OCI-LY1 (cell line): ENCODE results near the gene PRTN3.
A peak's percentile ranks its signal among the peaks of the same experiment; 100 is the strongest.

ENCODE experiments used
- H2AFZ ChIP-seq: fragments of 200-600 bp; sonication (generic), shearing (Covaris generic); 2 replicates; pipeline ENCODE4 v1.6.0; 2014; ENCODE audit warnings: antibody characterized with exemption, mild to moderate bottlenecking, low read length
- H3F3A ChIP-seq: fragments of 200-600 bp; sonication (generic), shearing (Covaris generic); 2 replicates; pipeline ENCODE4 v1.6.0; 2014; ENCODE audit warnings: mild to moderate bottlenecking, antibody characterized with exemption, low read length, moderate library complexity; ENCODE audit not compliant: insufficient read depth
- H3K27ac ChIP-seq: fragments of 200-600 bp; sonication (generic); 2 replicates; pipeline ENCODE4 v1.5.1; 2014; ENCODE audit warnings: low read length, mixed run types, mild to moderate bottlenecking, low read depth; ENCODE audit not compliant: poor library complexity, severe bottlenecking
- H3K27me3 ChIP-seq: fragments of 200-600 bp; sonication (generic); 2 replicates; pipeline ENCODE4 v1.6.0; 2014; ENCODE audit warnings: antibody characterized with exemption, mild to moderate bottlenecking, low read length, moderate library complexity; ENCODE audit not compliant: insufficient read depth
- H3K36me3 ChIP-seq: fragments of 200-600 bp; sonication (generic); 2 replicates; pipeline ENCODE4 v1.6.1; 2014; ENCODE audit warnings: mild to moderate bottlenecking, antibody characterized with exemption, low read length, moderate library complexity, mixed read lengths; ENCODE audit not compliant: insufficient read depth
- H3K4me1 ChIP-seq: fragments of 200-600 bp; sonication (generic); 2 replicates; pipeline ENCODE4 v1.5.1; 2014; ENCODE audit warnings: mild to moderate bottlenecking, low read length, moderate library complexity; ENCODE audit not compliant: insufficient read depth, severe bottlenecking
- H3K4me2 ChIP-seq: fragments of 200-600 bp; sonication (generic), shearing (Covaris generic); 2 replicates; pipeline ENCODE4 v1.6.1; 2014; ENCODE audit warnings: low read length
- H3K4me3 ChIP-seq: fragments of 200-600 bp; sonication (generic); 2 replicates; pipeline ENCODE4 v1.5.1; 2014; ENCODE audit warnings: low read length, low read depth, mild to moderate bottlenecking, mixed read lengths; ENCODE audit not compliant: poor library complexity, severe bottlenecking
- H3K79me2 ChIP-seq: fragments of 200-600 bp; shearing (Covaris generic); 2 replicates; pipeline ENCODE4 v1.6.1; 2016; ENCODE audit warnings: mixed run types, low read length, mixed read lengths; ENCODE audit not compliant: insufficient read depth
- H3K9ac ChIP-seq: fragments of 200-600 bp; sonication (generic), shearing (Covaris generic); 2 replicates; pipeline ENCODE4 v1.6.1; 2014; ENCODE audit warnings: mild to moderate bottlenecking, low read length, mixed read lengths
- H3K9me2 ChIP-seq: fragments of 200-600 bp; sonication (generic), shearing (Covaris generic); 2 replicates; pipeline ENCODE4 v1.6.1; 2014; ENCODE audit warnings: low read depth, mild to moderate bottlenecking, low read length, mixed read lengths
- H3K9me3 ChIP-seq: fragments of 200-600 bp; shearing (Covaris generic); 2 replicates; pipeline ENCODE4 v1.6.1; 2014; ENCODE audit warnings: low read length, mixed read lengths
- H4K20me1 ChIP-seq: fragments of 200-600 bp; sonication (generic), shearing (Covaris generic); 2 replicates; pipeline ENCODE4 v1.6.0; 2016; ENCODE audit warnings: mild to moderate bottlenecking, low read length; ENCODE audit not compliant: insufficient read depth
- EZH2 ChIP-seq: fragments of 200-600 bp; sonication (generic), shearing (Covaris generic); IDR thresholded peaks from 2 replicates; pipeline ENCODE4 v1.8.0; 2017; ENCODE audit warnings: borderline replicate concordance, mixed run types, mild to moderate bottlenecking, antibody characterized with exemption, low read length, moderate library complexity, mixed read lengths
- TF ChIP-seq, protein P1 (sequence below): fragments of 200-600 bp; sonication (generic), shearing (Covaris generic); IDR thresholded peaks from 2 replicates; pipeline ENCODE4 v1.5.1; 2017; ENCODE audit warnings: mild to moderate bottlenecking, antibody characterized with exemption, low read length, moderate library complexity, mixed read lengths

PRTN3 gene

DNA sequence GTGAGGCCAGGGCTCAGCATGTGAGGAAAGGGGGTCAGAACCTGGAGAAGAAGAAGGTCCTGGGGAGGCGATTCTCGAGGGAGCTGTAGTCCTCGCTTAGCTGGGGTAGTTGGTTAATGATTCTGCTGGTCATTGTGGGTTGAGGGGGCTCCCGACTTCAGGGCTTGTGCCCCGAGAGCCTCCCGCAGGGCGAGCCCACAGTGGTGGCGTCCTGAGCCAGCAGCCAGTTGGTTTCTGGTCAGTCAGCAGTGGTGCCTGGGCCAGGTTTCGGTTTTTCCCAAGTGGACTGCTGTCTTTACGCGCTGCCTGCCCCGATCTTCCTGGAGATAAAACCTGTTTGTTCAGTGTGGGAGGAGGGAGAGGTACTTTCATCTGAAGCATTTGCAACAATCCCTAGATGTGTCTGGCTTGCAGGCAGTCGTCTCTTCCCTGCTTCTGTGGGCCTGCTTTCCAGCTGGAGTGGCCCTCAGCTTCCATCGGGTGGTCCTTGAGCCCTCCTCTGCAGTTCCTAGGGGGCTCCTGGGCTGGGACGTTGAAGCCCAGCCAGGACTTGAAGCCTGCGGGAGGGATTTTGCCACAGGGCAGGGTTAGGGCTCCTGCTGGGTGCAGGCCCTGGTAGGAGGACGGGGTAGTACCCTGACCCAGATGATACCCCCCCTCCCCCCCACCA, 40.3 kb upstream of the PRTN3 start:
- Histone ChIP-seq H3K4me1 (peaks cover 34% of the 10 kb centered on the region), H3K27ac (no peak overlapping the region), H3K4me3 (peak overlapping the region; percentile 98)

DNA sequence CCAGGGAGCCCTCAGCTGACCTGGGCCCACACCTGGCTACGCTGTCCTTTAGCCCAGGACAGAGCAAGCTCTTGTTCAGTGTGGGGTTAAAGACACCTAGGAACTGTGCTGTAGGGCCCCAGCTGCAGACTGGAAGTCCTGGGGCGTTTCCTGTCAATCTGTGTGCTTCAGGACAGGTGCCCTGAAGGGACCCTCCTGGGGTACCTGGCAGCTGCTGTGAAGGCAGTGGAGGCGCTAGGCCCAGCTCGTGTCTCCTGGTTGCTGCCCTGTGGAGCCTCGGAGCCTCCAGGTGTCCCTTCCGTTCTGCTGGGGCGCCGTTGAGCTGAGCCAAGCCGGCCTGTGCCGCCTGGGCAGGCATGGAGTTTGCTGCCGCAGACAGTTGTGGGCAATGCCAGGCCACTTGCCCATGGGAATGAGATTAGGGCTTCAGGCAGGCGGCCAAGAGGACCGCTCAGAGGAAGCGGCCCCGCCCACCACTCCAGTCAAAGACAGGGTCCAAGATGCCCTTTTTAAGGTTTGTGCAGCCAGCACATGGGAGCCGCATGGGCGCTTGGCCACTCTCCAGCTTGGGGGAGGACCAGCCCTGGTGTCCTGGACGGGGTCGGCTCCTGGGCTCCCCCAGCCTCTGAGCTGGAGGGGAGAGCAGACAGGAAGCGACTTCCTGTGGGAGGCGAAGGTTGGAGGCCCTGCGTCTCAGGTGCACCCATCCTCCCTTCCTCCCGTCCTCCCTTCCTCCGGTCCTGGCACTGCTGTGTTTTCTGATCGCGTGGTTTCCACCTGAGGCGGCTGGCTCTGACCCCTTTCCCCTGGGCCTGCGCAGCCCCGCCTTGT, 39.6 kb upstream of the PRTN3 start:
- Histone ChIP-seq H3K4me1 (peaks cover 31% of the 10 kb centered on the region), H3K9me3 (no peaks in the 10 kb centered on the region), H3K4me2 (peak overlapping the region; percentile 10; the same call in 1 of the 2 replicates), H4K20me1 (no peaks in the 10 kb centered on the region), H3K9ac (no peak overlapping the region), H3K4me3 (no peak overlapping the region), H3K79me2 (peaks cover 57% of the 10 kb centered on the region), H2AFZ (no peak overlapping the region), H3K27ac (no peak overlapping the region), H3K36me3 (peaks cover 83% of the 10 kb centered on the region), H3K9me2 (no peaks in the 10 kb centered on the region), H3F3A (no peaks in the 10 kb centered on the region), H3K27me3 (no peaks in the 10 kb centered on the region)
- TF ChIP-seq, protein P1, sequence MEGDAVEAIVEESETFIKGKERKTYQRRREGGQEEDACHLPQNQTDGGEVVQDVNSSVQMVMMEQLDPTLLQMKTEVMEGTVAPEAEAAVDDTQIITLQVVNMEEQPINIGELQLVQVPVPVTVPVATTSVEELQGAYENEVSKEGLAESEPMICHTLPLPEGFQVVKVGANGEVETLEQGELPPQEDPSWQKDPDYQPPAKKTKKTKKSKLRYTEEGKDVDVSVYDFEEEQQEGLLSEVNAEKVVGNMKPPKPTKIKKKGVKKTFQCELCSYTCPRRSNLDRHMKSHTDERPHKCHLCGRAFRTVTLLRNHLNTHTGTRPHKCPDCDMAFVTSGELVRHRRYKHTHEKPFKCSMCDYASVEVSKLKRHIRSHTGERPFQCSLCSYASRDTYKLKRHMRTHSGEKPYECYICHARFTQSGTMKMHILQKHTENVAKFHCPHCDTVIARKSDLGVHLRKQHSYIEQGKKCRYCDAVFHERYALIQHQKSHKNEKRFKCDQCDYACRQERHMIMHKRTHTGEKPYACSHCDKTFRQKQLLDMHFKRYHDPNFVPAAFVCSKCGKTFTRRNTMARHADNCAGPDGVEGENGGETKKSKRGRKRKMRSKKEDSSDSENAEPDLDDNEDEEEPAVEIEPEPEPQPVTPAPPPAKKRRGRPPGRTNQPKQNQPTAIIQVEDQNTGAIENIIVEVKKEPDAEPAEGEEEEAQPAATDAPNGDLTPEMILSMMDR: no peak
- TF ChIP-seq EZH2: no peak

More for the DNA sequence above, 40.3 kb upstream of the PRTN3 start:
- Histone ChIP-seq H3K27me3 (no peaks in the 10 kb centered on the region), H3K4me2 (peak overlapping the region; percentile 75), H2AFZ (no peak overlapping the region), H3F3A (no peaks in the 10 kb centered on the region), H3K36me3 (peaks cover 76% of the 10 kb centered on the region), H3K9ac (peak overlapping the region; percentile 31; the same call in 1 of the 2 replicates), H3K79me2 (peaks cover 57% of the 10 kb centered on the region), H3K9me3 (no peaks in the 10 kb centered on the region), H3K9me2 (no peaks in the 10 kb centered on the region), H4K20me1 (no peaks in the 10 kb centered on the region)
- TF ChIP-seq, protein P1: no peak
- TF ChIP-seq EZH2: no peak

DNA sequence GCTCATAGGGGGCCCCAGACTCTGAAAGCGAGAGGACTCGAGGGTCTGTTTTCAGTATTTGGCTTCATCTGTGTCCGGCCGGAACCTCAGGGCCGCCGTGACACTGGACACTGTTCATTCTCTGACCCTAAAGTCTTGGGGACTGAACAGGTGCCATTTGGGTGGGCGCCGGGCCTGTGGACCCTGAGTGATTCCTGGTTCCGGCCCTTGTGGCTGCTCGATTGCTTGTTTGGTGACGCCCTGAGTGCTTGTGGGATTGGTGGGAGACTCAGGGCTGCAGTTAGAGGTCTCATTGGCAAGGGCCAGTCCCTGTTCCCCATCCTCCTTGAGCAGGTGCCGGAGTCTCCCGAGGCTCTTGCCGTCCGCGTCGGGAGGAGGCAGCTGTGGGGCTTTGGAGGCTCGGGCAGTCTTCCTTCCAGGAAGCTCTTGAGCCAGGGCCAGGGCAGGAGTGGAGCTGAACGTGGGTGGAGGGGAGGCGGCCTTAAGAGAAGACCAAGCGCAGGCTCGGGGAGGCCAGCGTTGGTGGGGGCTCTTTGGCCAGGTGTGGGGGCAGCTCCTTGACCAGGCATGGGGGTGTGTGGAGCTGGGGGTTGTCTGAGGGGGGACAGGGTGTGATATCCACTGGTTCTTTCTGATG, 38.8 kb upstream of the PRTN3 start:
- no peaks in the 10 kb centered on the region for H3K27me3 ChIP-seq
- H3K9me2 ChIP-seq: no peaks in the 10 kb centered on the region
- H3K9me3 ChIP-seq: no peaks in the 10 kb centered on the region
- H3K79me2 ChIP-seq: peaks cover 57% of the 10 kb centered on the region
- H3K4me2 ChIP-seq: no peak overlapping the region
- TF ChIP-seq, protein P1: no peak
- no peak for TF ChIP-seq EZH2
- H3F3A ChIP-seq: no peaks in the 10 kb centered on the region
- H4K20me1 ChIP-seq: no peaks in the 10 kb centered on the region
- H3K4me1 ChIP-seq: peaks cover 28% of the 10 kb centered on the region
- no peak overlapping the region for H3K9ac ChIP-seq
- no peak overlapping the region for H3K4me3 ChIP-seq
- no peak overlapping the region for H2AFZ ChIP-seq
- peaks cover 91% of the 10 kb centered on the region for H3K36me3 ChIP-seq
- H3K27ac ChIP-seq: no peak overlapping the region
